HepG2 (cell line): Measurements from ENCODE around the gene PCNA. TPM values are rescaled to one million over a fixed set of nuclear protein-coding genes. Genes with fewer than 3 reads are reported as not detected.

Source experiments
- ERF ChIP-seq: IDR thresholded peaks from 2 replicates; pipeline ENCODE4 v1.6.1; 2018; ENCODE audit warnings: missing biosample characterization, missing genetic modification reagents
- FOXA3 ChIP-seq: IDR thresholded peaks from 2 replicates; pipeline ENCODE4 v1.6.1; 2016; ENCODE audit warnings: missing genetic modification reagents, missing compliant biosample characterization
- GTF2F1 ChIP-seq: fragments of 150-350 bp; IDR thresholded peaks from 2 replicates; pipeline ENCODE4 v1.6.1; 2014; ENCODE audit warnings: low read length
- HES4 ChIP-seq: sonication (generic); formaldehyde crosslinking; IDR thresholded peaks from 2 replicates; pipeline ENCODE4 v1.9.0; 2021; ENCODE audit warnings: mild to moderate bottlenecking, missing genetic modification reagents, borderline replicate concordance
- HNF1A ChIP-seq, 2 experiments: sonication (generic) in 1 of 2; formaldehyde crosslinking in 1 of 2; IDR thresholded peaks; 2 replicates each; pipeline versions ENCODE4 v1.4.0 to v1.6.1; 2016 to 2020; ENCODE audit warnings: borderline replicate concordance in 1 of 2, low read depth in 1 of 2, mild to moderate bottlenecking in 1 of 2, missing genetic modification reagents in 1 of 2
- KLF11 ChIP-seq: IDR thresholded peaks from 2 replicates; pipeline ENCODE4 v1.6.1; 2016; ENCODE audit warnings: missing compliant biosample characterization
- SOX6 ChIP-seq, 2 experiments: fragments of 450-650 bp in 1 of 2; sonication (generic) in 1 of 2; formaldehyde crosslinking in 1 of 2; IDR thresholded peaks; 2 replicates each; pipeline versions ENCODE4 v1.4.0 to v1.6.1; 2017 to 2020; ENCODE audit warnings: antibody characterized with exemption in 1 of 2, mild to moderate bottlenecking in 1 of 2, missing genetic modification reagents in 1 of 2
- TBX2 ChIP-seq: sonication (generic); formaldehyde crosslinking; IDR thresholded peaks from 2 replicates; pipeline ENCODE4 v1.5.0; 2020; ENCODE audit warnings: missing genetic modification reagents, mild to moderate bottlenecking, borderline replicate concordance
- TCF7L2 ChIP-seq: IDR thresholded peaks from 2 replicates; pipeline ENCODE4 v1.6.1; 2011; ENCODE audit warnings: mild to moderate bottlenecking, low read depth, low read length, moderate library complexity
- ZBTB8A ChIP-seq: sonication (generic); formaldehyde crosslinking; IDR thresholded peaks from 2 replicates; pipeline ENCODE4 v1.4.0; 2020; ENCODE audit warnings: mild to moderate bottlenecking, low read depth, missing genetic modification reagents, borderline replicate concordance
- ZNF432 ChIP-seq: sonication (generic); formaldehyde crosslinking; IDR thresholded peaks from 2 replicates; pipeline ENCODE4 v1.5.0; 2020; ENCODE audit warnings: missing genetic modification reagents, mild to moderate bottlenecking, borderline replicate concordance
- ZNF572 ChIP-seq: sonication (generic); formaldehyde crosslinking; IDR thresholded peaks from 2 replicates; pipeline ENCODE4 v1.5.1; 2020; ENCODE audit warnings: mild to moderate bottlenecking, missing genetic modification reagents
- ZNF605 ChIP-seq: sonication (generic); formaldehyde crosslinking; IDR thresholded peaks from 2 replicates; pipeline ENCODE4 v1.8.0; 2022; ENCODE audit warnings: mild to moderate bottlenecking, missing genetic modification reagents
- ZNF609 ChIP-seq: sonication (generic); formaldehyde crosslinking; IDR thresholded peaks from 2 replicates; pipeline ENCODE4 v1.4.0; 2020; ENCODE audit warnings: mild to moderate bottlenecking, missing genetic modification reagents, borderline replicate concordance
- ZNF629 ChIP-seq: sonication (generic); formaldehyde crosslinking; conservative IDR thresholded peaks from 2 replicates; pipeline ENCODE4 v1.5.0; 2020; ENCODE audit warnings: missing genetic modification reagents
- ZNF687 ChIP-seq: sonication (generic); formaldehyde crosslinking; IDR thresholded peaks from 2 replicates; pipeline ENCODE4 v1.5.1; 2020; ENCODE audit warnings: mild to moderate bottlenecking, missing genetic modification reagents, moderate library complexity
- polyA plus RNA-seq, 8 experiments: library from polyadenylated mRNA; depleted of rRNA in 3 of 8; stranded (reverse) in 7 of 8; unstranded in 1 of 8; fragments of >200 nt; fragmentation: Illumina TruSeq in 4 of 8; extraction: Trizol in 4 of 8; gene quantifications; 2 replicates each; pipeline versions ENCODE4 v1.2.1 to v1.2.3, GENCODE V29; 2011 to 2016; ENCODE audit warnings: low read depth in 4 of 8, missing spikeins in 1 of 8, mixed read lengths in 1 of 8; ENCODE audit not compliant: insufficient read depth in 1 of 8
- total RNA-seq, 5 experiments: library from RNA; depleted of rRNA; stranded (reverse); fragments of >200 nt; fragmentation: Illumina TruSeq; extraction: Trizol; gene quantifications; 2 replicates each; pipeline ENCODE4 v1.2.3, GENCODE V29; 2016; ENCODE audit warnings: low read depth in 1 of 5

The PCNA gene
- total and polyA plus RNA-seq, 2 of the 13 experiments (the other 11 are each of a cell fraction or from before 2014, with no cell fraction given): 229 to 655 TPM

GRCh38 chr20:5070570-5070969 is 49.2 kb downstream of the PCNA start (continued):
- TF ChIP-seq ZNF432 (CRISPR knock-in tag) (no peak), HNF1A (IDR thresholded peaks at IDR 0.05; ENCODE audit: low read depth) (no peak), HNF1A (CRISPR knock-in tag; IDR thresholded peaks at IDR 0.05; ENCODE audit: borderline replicate concordance) (no peak), ZNF605 (CRISPR knock-in tag) (no peak), ZNF629 (CRISPR knock-in tag) (no peak), HES4 (CRISPR knock-in tag) (no peak), TBX2 (CRISPR knock-in tag) (peak; percentile 57; the same call in 1 of the 2 replicates), TCF7L2 (no peak), KLF11 (CRISPR knock-in tag) (no peak), ZNF687 (CRISPR knock-in tag) (no peak), ZBTB8A (CRISPR knock-in tag) (no peak), ZNF572 (CRISPR knock-in tag) (no peak), SOX6 (IDR thresholded peaks at IDR 0.05) (no peak), SOX6 (CRISPR knock-in tag; IDR thresholded peaks at IDR 0.05) (peak; percentile 49; the same call in 1 of the 2 replicates), FOXA3 (CRISPR knock-in tag) (peak; percentile 40; the same call in 1 of the 2 replicates), ERF (CRISPR knock-in tag) (no peak), ZNF609 (CRISPR knock-in tag) (peak; percentile 24; the same call in 1 of the 2 replicates), GTF2F1 (no peak)
